Measurements from ENCODE around the gene AGAP2. TPM values are rescaled to one million over a fixed set of nuclear protein-coding genes. Genes with fewer than 3 reads are reported as not detected.
A peak's percentile ranks its signal among the peaks of the same experiment; 100 is the strongest.

Gene AGAP2
- total and polyA plus RNA-seq, 9 of the 15 experiments (the other 6 are each of a cell fraction or from before 2014, with no cell fraction given) = 0.04 to 0.77 (median 0.28) TPM; not detected in 1

GRCh38 chr12:57759360-57759980, 20.9 kb upstream of the AGAP2 start:
- WGBS (ENCODE audit: insufficient coverage, low coverage, missing lambda C conversion rate) = 18% methylated on average over 3 of the region's 3 CpGs
- no peak overlapping the region for H3K4me3 ChIP-seq
- H2AFZ ChIP-seq (ENCODE audit: low read depth, low read length) = no peak overlapping the region
- H3K4me1 ChIP-seq (replicated peaks in 1 of 2; ENCODE audit: control insufficient read depth in 2 of 2, insufficient read depth in 2 of 2, low read length in 2 of 2) = peaks cover 10 to 24% of the 10 kb centered on the region in 2 experiments; a peak in 4 of 5 replicates
- in situ Hi-C loops (cut with MboI) (no loop called here), intact Hi-C loops (cut with micrococcal nuclease) (loop anchor here (2.0 kb wide), 1 partner anchor 55 kb away; no protein-coding TSS in a partner anchor)
- peaks cover 11% of the 10 kb centered on the region; the same call in 2 of the 3 replicates for H3K79me2 ChIP-seq (ENCODE audit: control insufficient read depth, insufficient read depth, low read length)
- H3K4me2 ChIP-seq (ENCODE audit: insufficient read depth, low read length) = no peak overlapping the region
- peak in 2 of 4 experiments; percentile 37 to 58 for DNase-seq (ENCODE audit: extremely low read depth in 1 of 4, low spot score in 3 of 4)
- CTCF ChIA-PET (ENCODE audit: low intra/inter-chr PET ratio) = interaction anchor here (0.5 to 1.4 kb wide), 2 partner anchors 146 to 496 kb away, joined by 3 to 6 read pairs; no protein-coding TSS in a partner anchor
- no peak overlapping the region for H3K27ac ChIP-seq (ENCODE audit: extremely low read depth, low read depth, low read length)
- H4K20me1 ChIP-seq (replicated peaks; ENCODE audit: control insufficient read depth, insufficient read depth, low read length) = no peaks in the 10 kb centered on the region
- TF ChIP-seq CTCF (IDR thresholded peaks at IDR 0.05 in 2 of 3, conservative IDR thresholded peaks at IDR 0.05 in 1 of 3; ENCODE audit: insufficient read depth in 2 of 3, low read depth in 1 of 3, low read length in 3 of 3) (peak; percentile 50 to 65 (median 59); a peak in 5 of 6 replicates), JUND (IDR thresholded peaks at IDR 0.05; ENCODE audit: borderline replicate concordance, low read depth, low read length) (0 out of 2 replicates have a peak, but pooled peaks have one; percentile 23), JUND (tag; IDR thresholded peaks at IDR 0.05; ENCODE audit: borderline replicate concordance, low read depth, low read length) (no peak), MXI1 (IDR thresholded peaks at IDR 0.05; ENCODE audit: low read depth, low read length) (no peak), RAD21 (CRISPR knock-in tag; conservative IDR thresholded peaks at IDR 0.05 in 1 of 2, IDR thresholded peaks at IDR 0.05 in 1 of 2) (0 out of 4 replicates have a peak, but pooled peaks of 1 of the 2 experiments have one; percentile 8)
- no peaks in the 10 kb centered on the region for H3K9me1 ChIP-seq (ENCODE audit: control insufficient read depth, insufficient read depth, low read length)
- no peak overlapping the region for H3K9ac ChIP-seq (ENCODE audit: insufficient read depth in 1 of 2, low read depth in 2 of 2, low read length in 2 of 2)
- POLR2A ChIA-PET = interaction anchor here (0.6 to 2.3 kb wide), 5 partner anchors 8 to 22 kb away, joined by 3 to 11 read pairs (median 3); partner anchors contain the start of genes EEF1AKMT3, METTL1 and TSPAN31
- H3K27me3 ChIP-seq (ENCODE audit: control insufficient read depth in 2 of 2, insufficient read depth in 2 of 2, low read length in 2 of 2) = no peaks in the 10 kb centered on the region
- peak; percentile 68 for FAIRE-seq
- BruUV-seq (replicated peaks) = no TSS peak
- no peaks in the 10 kb centered on the region for H3K9me3 ChIP-seq (replicated peaks; ENCODE audit: control insufficient read depth, insufficient read depth, low read depth, low read length)
- peaks cover 15% of the 10 kb centered on the region; the same call in 2 of the 3 replicates for H3K36me3 ChIP-seq (ENCODE audit: control insufficient read depth, insufficient read depth, low read length)
- peak; percentile 37 for ATAC-seq
